GM21723 (cell line): ENCODE data around the gene TCF12.

Experiments used
- ATAC-seq: cut with Tn5 transposase; IDR thresholded peaks from one replicate; pipeline ENCODE4 v1.9.1; 2021; ENCODE audit warnings: mild to moderate bottlenecking, moderate library complexity; ENCODE audit not compliant: unreplicated experiment

Gene TCF12

GRCh38 chr15:57309856-57310760 lies 391.7 kb downstream of the TCF12 start:
- ATAC-seq, result no peak

- no peak for ATAC-seq
Observed at GRCh38 chr15:57310876-57311275, 392.4 kb downstream of the TCF12 start.

GRCh38 chr15:57312006-57312317 lies 393.5 kb downstream of the TCF12 start:
- no peak for ATAC-seq

GRCh38 chr15:57312318-57313133 lies 394.1 kb downstream of the TCF12 start:
- no peak for ATAC-seq

- ATAC-seq, result no peak
Observed at GRCh38 chr15:57313134-57313483, 394.7 kb downstream of the TCF12 start.

GRCh38 chr15:57314221-57314620 lies 395.8 kb downstream of the TCF12 start:
- no peak for ATAC-seq

- no peak for ATAC-seq
Observed at GRCh38 chr15:57316451-57316850, 398.0 kb downstream of the TCF12 start.

GRCh38 chr15:57319226-57319918 lies 400.9 kb downstream of the TCF12 start:
- ATAC-seq, result no peak

- ATAC-seq, result no peak
Observed at GRCh38 chr15:57319919-57320560, 401.6 kb downstream of the TCF12 start.

GRCh38 chr15:57320631-57321220 lies 402.3 kb downstream of the TCF12 start:
- no peak for ATAC-seq

- ATAC-seq, result no peak
Observed at GRCh38 chr15:57321485-57321884, 403.0 kb downstream of the TCF12 start.

GRCh38 chr15:57321973-57322601 lies 403.6 kb downstream of the TCF12 start:
- no peak for ATAC-seq

GRCh38 chr15:57322602-57323250 lies 404.3 kb downstream of the TCF12 start:
- no peak for ATAC-seq

- no peak for ATAC-seq
Observed at GRCh38 chr15:57323299-57323805, 404.9 kb downstream of the TCF12 start.

GRCh38 chr15:57323806-57324589 lies 405.6 kb downstream of the TCF12 start:
- ATAC-seq, result no peak

- ATAC-seq, result no peak
Observed at GRCh38 chr15:57324590-57324890, 406.1 kb downstream of the TCF12 start.

- ATAC-seq, result no peak
Observed at GRCh38 chr15:57324944-57325679, 406.7 kb downstream of the TCF12 start.

GRCh38 chr15:57326196-57326595 lies 407.8 kb downstream of the TCF12 start:
- no peak for ATAC-seq
